ENCODE data around the gene TRMT61B.

TRMT61B gene

DNA sequence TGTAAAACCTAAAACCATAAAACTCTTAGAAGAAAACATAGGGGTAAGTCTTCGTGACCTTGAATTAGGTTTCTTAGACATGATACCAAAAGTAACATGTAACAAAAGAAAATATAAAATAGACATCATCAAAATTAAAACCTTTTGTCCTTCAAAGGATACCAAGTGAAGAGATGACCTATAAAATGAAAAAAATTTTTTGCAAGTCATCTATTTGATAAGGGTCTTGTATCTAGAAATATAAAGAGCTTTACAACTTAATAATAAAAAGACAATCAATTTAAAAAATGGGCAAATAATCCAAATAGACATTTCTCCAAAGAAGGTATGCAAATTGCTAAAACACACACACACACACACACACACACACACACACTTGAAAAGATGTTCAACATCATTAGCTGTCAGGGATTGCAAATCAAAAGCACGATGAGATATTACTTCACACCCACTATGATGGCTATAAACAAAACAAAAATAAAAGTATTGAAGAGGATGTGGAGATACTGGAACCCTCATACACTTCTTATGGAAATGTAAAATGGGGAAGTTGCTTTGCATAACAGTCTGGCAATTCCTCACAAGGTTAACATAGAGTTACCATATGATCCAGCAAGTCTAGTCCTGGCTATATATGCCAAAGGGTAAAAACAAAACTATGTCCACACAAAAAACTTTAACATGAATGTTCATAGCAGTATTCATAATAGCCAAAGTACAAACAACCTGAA is 36.2 kb downstream of the TRMT61B start:
- no peak for DNase-seq (ENCODE audit: low read depth)
- TF ChIP-seq, protein P1, sequence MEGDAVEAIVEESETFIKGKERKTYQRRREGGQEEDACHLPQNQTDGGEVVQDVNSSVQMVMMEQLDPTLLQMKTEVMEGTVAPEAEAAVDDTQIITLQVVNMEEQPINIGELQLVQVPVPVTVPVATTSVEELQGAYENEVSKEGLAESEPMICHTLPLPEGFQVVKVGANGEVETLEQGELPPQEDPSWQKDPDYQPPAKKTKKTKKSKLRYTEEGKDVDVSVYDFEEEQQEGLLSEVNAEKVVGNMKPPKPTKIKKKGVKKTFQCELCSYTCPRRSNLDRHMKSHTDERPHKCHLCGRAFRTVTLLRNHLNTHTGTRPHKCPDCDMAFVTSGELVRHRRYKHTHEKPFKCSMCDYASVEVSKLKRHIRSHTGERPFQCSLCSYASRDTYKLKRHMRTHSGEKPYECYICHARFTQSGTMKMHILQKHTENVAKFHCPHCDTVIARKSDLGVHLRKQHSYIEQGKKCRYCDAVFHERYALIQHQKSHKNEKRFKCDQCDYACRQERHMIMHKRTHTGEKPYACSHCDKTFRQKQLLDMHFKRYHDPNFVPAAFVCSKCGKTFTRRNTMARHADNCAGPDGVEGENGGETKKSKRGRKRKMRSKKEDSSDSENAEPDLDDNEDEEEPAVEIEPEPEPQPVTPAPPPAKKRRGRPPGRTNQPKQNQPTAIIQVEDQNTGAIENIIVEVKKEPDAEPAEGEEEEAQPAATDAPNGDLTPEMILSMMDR (conservative IDR thresholded peaks at IDR 0.05; ENCODE audit: control insufficient read depth, insufficient read depth, low read depth, low read length), result no peak
- no peak overlapping the region for H3K4me3 ChIP-seq (ENCODE audit: control insufficient read depth, low read depth, low read length)

DNA sequence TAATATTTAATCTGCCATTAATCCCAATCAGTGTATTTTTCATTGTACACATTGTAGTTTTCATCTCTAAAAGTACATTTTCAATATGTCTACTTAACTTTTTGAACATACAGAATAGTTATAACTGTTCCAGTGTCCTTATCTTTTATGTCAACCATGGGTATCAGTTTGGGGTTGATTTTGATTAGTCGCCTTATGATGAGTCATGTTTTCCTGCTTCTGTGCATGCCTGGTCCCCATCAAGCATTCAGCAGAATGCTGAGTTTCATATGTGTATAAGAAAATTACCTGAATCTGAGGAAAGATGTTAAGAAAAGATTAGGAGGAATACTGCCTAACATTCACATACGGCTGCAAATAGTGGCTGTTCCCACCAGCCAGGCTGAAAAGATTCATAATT is 41.7 kb downstream of the TRMT61B start:
- TF ChIP-seq, protein P1 (conservative IDR thresholded peaks at IDR 0.05; ENCODE audit: control insufficient read depth, insufficient read depth, low read depth, low read length), result no peak
- H3K4me3 ChIP-seq (ENCODE audit: control insufficient read depth, low read depth, low read length), result no peak overlapping the region
- DNase-seq (ENCODE audit: low read depth), result peak; percentile 15

DNA sequence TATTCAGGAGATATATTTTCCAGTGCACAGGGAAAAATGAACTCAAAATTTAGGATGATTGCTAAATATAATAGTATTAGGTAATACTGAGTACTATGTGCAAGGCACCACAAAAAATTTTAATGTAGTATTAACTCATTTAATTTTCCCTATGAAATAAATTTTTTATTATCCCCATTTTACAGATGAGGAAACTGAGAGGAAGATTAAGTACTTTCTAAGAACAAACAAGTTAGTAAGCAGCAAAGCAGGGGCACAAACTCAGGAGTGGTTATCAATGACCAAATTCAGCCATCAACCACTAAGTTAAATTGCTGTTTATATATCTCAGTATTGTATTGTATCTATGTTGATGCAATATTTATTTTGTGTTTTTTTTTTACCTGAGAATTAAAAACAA is 45.2 kb downstream of the TRMT61B start:
- H3K4me3 ChIP-seq (ENCODE audit: control insufficient read depth, low read depth, low read length), result no peak overlapping the region
- DNase-seq (ENCODE audit: low read depth), result no peak
- TF ChIP-seq, protein P1 (conservative IDR thresholded peaks at IDR 0.05; ENCODE audit: control insufficient read depth, insufficient read depth, low read depth, low read length), result no peak

DNA sequence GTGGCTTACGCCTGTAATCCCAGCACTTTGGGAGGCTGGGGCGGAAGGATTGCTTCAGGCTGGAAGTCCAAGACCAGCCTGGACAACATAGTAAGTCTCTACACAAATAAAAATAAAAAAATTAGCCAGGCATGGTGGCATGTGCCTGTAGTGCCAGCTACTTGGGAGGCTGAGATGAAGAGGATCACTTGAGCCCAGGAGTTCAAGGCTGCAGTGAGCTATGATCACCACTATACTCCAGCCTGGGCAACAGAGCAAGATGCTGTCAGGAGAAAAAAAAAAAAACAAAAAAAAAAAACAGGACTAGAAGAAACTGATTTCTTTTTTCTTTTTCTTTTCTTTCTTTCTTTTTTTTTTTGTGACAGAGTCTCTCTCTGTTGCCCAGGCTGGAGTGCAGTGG is 45.9 kb downstream of the TRMT61B start:
- DNase-seq (ENCODE audit: low read depth), result no peak
- H3K4me3 ChIP-seq (ENCODE audit: control insufficient read depth, low read depth, low read length), result no peak overlapping the region
- TF ChIP-seq, protein P1 (conservative IDR thresholded peaks at IDR 0.05; ENCODE audit: control insufficient read depth, insufficient read depth, low read depth, low read length), result no peak

DNA sequence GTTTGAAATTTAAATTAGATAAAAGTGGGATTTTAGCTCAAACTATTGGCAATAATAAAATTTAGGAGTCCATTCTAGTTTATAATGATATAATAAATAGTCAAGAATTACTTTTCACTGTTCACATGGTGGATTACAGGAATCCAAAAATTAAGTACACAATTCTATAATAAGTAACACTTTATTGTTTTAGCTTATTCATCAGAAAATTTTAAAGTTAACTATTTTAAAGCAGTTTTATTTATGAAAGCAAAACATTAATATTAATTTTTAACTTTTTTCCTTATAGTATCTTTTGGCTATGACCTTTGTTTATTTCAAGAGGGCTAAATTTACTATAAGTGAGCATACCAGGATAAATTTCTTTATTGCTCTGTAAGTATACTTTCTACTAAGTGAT is 48.1 kb downstream of the TRMT61B start:
- TF ChIP-seq, protein P1 (conservative IDR thresholded peaks at IDR 0.05; ENCODE audit: control insufficient read depth, insufficient read depth, low read depth, low read length), result no peak
- H3K4me3 ChIP-seq (ENCODE audit: control insufficient read depth, low read depth, low read length), result no peak overlapping the region
- DNase-seq (ENCODE audit: low read depth), result no peak

DNA sequence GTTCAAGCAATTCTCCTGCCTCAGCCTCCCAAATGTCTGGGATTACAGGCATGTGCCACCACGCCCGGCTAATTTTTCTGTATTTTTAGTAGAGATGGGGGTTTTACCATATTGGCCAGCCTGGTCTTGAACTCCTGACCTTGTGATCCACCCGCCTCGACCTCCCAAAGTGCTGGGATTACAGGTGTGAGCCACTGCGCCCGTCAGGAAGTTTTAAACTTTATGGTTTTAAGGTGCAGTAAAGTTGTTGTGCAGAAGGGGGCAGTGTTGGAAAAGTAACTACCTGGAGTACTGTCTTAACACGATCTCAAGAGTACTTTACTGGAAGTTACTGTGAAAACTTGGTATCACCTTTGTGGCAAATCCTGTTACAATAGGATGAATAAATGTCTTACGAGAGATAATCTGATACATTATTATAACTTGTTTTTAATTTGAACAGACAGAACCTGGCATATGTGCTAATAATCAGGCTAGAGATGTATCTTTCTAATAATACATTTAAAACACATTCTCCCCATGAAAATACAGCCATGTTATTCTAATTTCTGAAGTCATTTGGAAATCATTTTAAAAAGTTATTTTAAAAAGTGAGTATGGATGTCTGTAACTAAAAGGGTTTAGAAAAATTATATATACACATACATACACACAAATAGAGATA is 48.7 kb downstream of the TRMT61B start:
- peak; percentile 72 for DNase-seq (ENCODE audit: low read depth)
- H3K4me3 ChIP-seq (ENCODE audit: control insufficient read depth, low read depth, low read length), result no peak overlapping the region

More for the DNA sequence above, 48.7 kb downstream of the TRMT61B start:
- TF ChIP-seq, protein P1 (conservative IDR thresholded peaks at IDR 0.05; ENCODE audit: control insufficient read depth, insufficient read depth, low read depth, low read length), result peak; percentile 74
